H9 (cell line): ENCODE data around the gene DUSP1. TPM values are rescaled to one million over a fixed set of nuclear protein-coding genes. Genes with fewer than 3 reads are reported as not detected.
A peak's percentile ranks its signal among the peaks of the same experiment; 100 is the strongest.

ENCODE experiments used
- DNase-seq: peaks from one replicate; pipeline ENCODE4 v3.0.0-alpha.2; 2017
- H2AFZ ChIP-seq: one replicate; pipeline ENCODE4 v1.6.1; 2013; ENCODE audit warnings: mild to moderate bottlenecking, low read length, control low read depth, moderate library complexity
- H2AK5ac ChIP-seq: 2 replicates; pipeline ENCODE4 v1.6.1; 2013; ENCODE audit warnings: low read length, control low read depth, mixed read lengths; ENCODE audit not compliant: insufficient read length
- H2BK120ac ChIP-seq: one replicate; pipeline ENCODE4 v1.6.1; 2013; ENCODE audit warnings: low read depth, mild to moderate bottlenecking, low read length, control low read depth, inconsistent platforms; ENCODE audit not compliant: poor library complexity, severe bottlenecking
- H2BK12ac ChIP-seq: 2 replicates; pipeline ENCODE4 v1.6.1; 2013; ENCODE audit warnings: low read length, control low read depth, mixed read lengths, low read depth; ENCODE audit not compliant: insufficient read length
- H2BK15ac ChIP-seq: 2 replicates; pipeline ENCODE4 v1.6.1; 2013; ENCODE audit warnings: low read depth, low read length, control low read depth
- H2BK20ac ChIP-seq: one replicate; pipeline ENCODE4 v1.6.1; 2013; ENCODE audit warnings: low read depth, mild to moderate bottlenecking, low read length, control low read depth, inconsistent platforms; ENCODE audit not compliant: poor library complexity, severe bottlenecking
- H2BK5ac ChIP-seq: 2 replicates; pipeline ENCODE4 v1.6.1; 2013; ENCODE audit warnings: low read length, control low read depth, mixed read lengths; ENCODE audit not compliant: insufficient read length
- H3K14ac ChIP-seq: 2 replicates; pipeline ENCODE4 v1.6.1; 2013; ENCODE audit warnings: low read length, control low read depth; ENCODE audit not compliant: insufficient read depth
- H3K18ac ChIP-seq: 2 replicates; pipeline ENCODE4 v1.6.1; 2013; ENCODE audit warnings: low read depth, mild to moderate bottlenecking, mixed read lengths, low read length, control low read depth; ENCODE audit not compliant: insufficient read length
- H3K23ac ChIP-seq: 2 replicates; pipeline ENCODE4 v1.6.1; 2013; ENCODE audit warnings: low read length, control low read depth, mixed read lengths, low read depth; ENCODE audit not compliant: insufficient read length
- H3K23me2 ChIP-seq: 2 replicates; pipeline ENCODE4 v1.6.1; 2013; ENCODE audit warnings: low read depth, mild to moderate bottlenecking, mixed read lengths, low read length, control low read depth; ENCODE audit not compliant: insufficient read length, poor library complexity, severe bottlenecking
- H3K27ac ChIP-seq: 2 replicates; pipeline ENCODE4 v1.5.1; 2013; ENCODE audit warnings: low read length, control low read depth, mixed read lengths, low read depth; ENCODE audit not compliant: insufficient read length
- H3K27me3 ChIP-seq: 2 replicates; pipeline ENCODE4 v1.6.1; 2013; ENCODE audit warnings: low read length, control low read depth, inconsistent platforms; ENCODE audit not compliant: insufficient read depth
- H3K4ac ChIP-seq: 2 replicates; pipeline ENCODE4 v1.6.1; 2013; ENCODE audit warnings: low read depth, mild to moderate bottlenecking, control low read depth, inconsistent platforms, low read length, moderate library complexity
- H3K4me1 ChIP-seq: 2 replicates; pipeline ENCODE4 v1.6.1; 2013; ENCODE audit warnings: low read length, control low read depth, inconsistent platforms; ENCODE audit not compliant: insufficient read depth
- H3K4me2 ChIP-seq: 2 replicates; pipeline ENCODE4 v1.6.1; 2013; ENCODE audit warnings: low read length, control low read depth, mixed read lengths; ENCODE audit not compliant: insufficient read length, insufficient read depth
- H3K56ac ChIP-seq: 2 replicates; pipeline ENCODE4 v1.6.1; 2013; ENCODE audit warnings: low read depth, mild to moderate bottlenecking, mixed read lengths, low read length, control low read depth; ENCODE audit not compliant: insufficient read length
- H3K79me1 ChIP-seq: 2 replicates; pipeline ENCODE4 v1.6.1; 2013; ENCODE audit warnings: low read depth, mild to moderate bottlenecking, moderate library complexity, low read length, control low read depth, inconsistent platforms; ENCODE audit not compliant: insufficient read depth, poor library complexity, severe bottlenecking
- H3K79me2 ChIP-seq: 2 replicates; pipeline ENCODE4 v1.6.1; 2013; ENCODE audit warnings: low read length, control low read depth, inconsistent platforms; ENCODE audit not compliant: insufficient read depth
- H3K9ac ChIP-seq: 2 replicates; pipeline ENCODE4 v1.6.1; 2013; ENCODE audit warnings: low read length, control low read depth, mixed read lengths; ENCODE audit not compliant: insufficient read length; ENCODE audit errors: extremely low read depth
- H3K9me3 ChIP-seq: one replicate; pipeline ENCODE4 v1.6.1; 2013; ENCODE audit warnings: low read depth, low read length, inconsistent platforms; ENCODE audit not compliant: control insufficient read depth
- H3T11ph ChIP-seq: one replicate; pipeline ENCODE4 v1.6.1; 2013; ENCODE audit warnings: mild to moderate bottlenecking, low read length, control low read depth, inconsistent platforms
- H4K20me1 ChIP-seq: one replicate; pipeline ENCODE4 v1.6.1; 2013; ENCODE audit not compliant: control insufficient read depth, insufficient read length, insufficient read depth
- H4K5ac ChIP-seq: 2 replicates; pipeline ENCODE4 v1.6.1; 2013; ENCODE audit warnings: low read depth, mild to moderate bottlenecking, mixed read lengths, low read length, control low read depth; ENCODE audit not compliant: insufficient read length
- H4K8ac ChIP-seq: replicated peaks from 2 replicates; pipeline ENCODE4 v1.6.1; 2013; ENCODE audit warnings: low read length, control low read depth, mixed read lengths, low read depth; ENCODE audit not compliant: insufficient read length
- H4K91ac ChIP-seq: 2 replicates; pipeline ENCODE4 v1.6.1; 2013; ENCODE audit warnings: low read depth, mild to moderate bottlenecking, moderate library complexity, mixed read lengths, low read length, control low read depth; ENCODE audit not compliant: insufficient read length
- H3K27ac Mint-ChIP-seq, 3 experiments: 2 replicates in 2 of 3; 3 replicates in 1 of 3; pipeline ENCODE4 v1.8.0; 2020 to 2021; ENCODE audit warnings: mixed read lengths in 3 of 3, mild to moderate bottlenecking in 1 of 3, moderate library complexity in 1 of 3
- H3K27me3 Mint-ChIP-seq: 2 replicates; pipeline ENCODE4 v1.8.0; 2021; ENCODE audit warnings: low read depth, mild to moderate bottlenecking, moderate library complexity, mixed read lengths
- H3K36me3 Mint-ChIP-seq, 3 experiments: 2 replicates in 2 of 3; 3 replicates in 1 of 3; pipeline ENCODE4 v1.8.0; 2020 to 2021; ENCODE audit warnings: low read depth in 3 of 3, mixed read lengths in 3 of 3; ENCODE audit not compliant: insufficient read depth in 1 of 3
- H3K4me1 Mint-ChIP-seq, 2 experiments: 2 replicates each; pipeline ENCODE4 v1.8.0; 2020; ENCODE audit warnings: mixed read lengths in 2 of 2
- H3K4me3 Mint-ChIP-seq, 2 experiments: 2 replicates in 1 of 2; 3 replicates in 1 of 2; pipeline ENCODE4 v1.8.0; 2020 to 2021; ENCODE audit warnings: mild to moderate bottlenecking in 2 of 2, mixed read lengths in 2 of 2, moderate library complexity in 1 of 2
- H3K9me3 Mint-ChIP-seq, 2 experiments: 2 replicates in 1 of 2; 3 replicates in 1 of 2; pipeline ENCODE4 v1.8.0; 2020; ENCODE audit warnings: mild to moderate bottlenecking in 2 of 2, mixed read lengths in 2 of 2, moderate library complexity in 1 of 2
- WGBS: extraction: QIAGEN DNeasy Blood & Tissue Kit; methylation state at CpG from one replicate; pipeline ENCODE4 v1.1.7; 2013; ENCODE audit warnings: missing lambda C conversion rate, low lambda C conversion rate, mixed read lengths; ENCODE audit not compliant: insufficient read length; ENCODE audit errors: extremely low coverage; 5-methylcytosine and 5-hydroxymethylcytosine counted together
- total RNA-seq: library from RNA; stranded (reverse); gene quantifications from 2 replicates; pipeline ENCODE4 v1.2.1, GENCODE V29; 2021
- TF ChIP-seq, protein P1 (sequence below): fragments of 200-600 bp; sonication (generic); conservative IDR thresholded peaks from 3 replicates; pipeline ENCODE4 v1.8.0; 2021; ENCODE audit warnings: antibody characterized with exemption, mild to moderate bottlenecking

DUSP1 gene
- total RNA-seq, 1 experiment from 2014 or later = 10.9 TPM

- no peak overlapping the region for H2AK5ac ChIP-seq
- no peak overlapping the region for H4K91ac ChIP-seq
- no peaks in the 10 kb centered on the region for H3K79me2 ChIP-seq
- no peak overlapping the region for H3T11ph ChIP-seq
- peak; percentile 89 for DNase-seq
- H3K4me1 ChIP-seq = no peaks in the 10 kb centered on the region
- H3K23me2 ChIP-seq = no peaks in the 10 kb centered on the region
- no peak overlapping the region for H3K18ac ChIP-seq
- no peak overlapping the region for H4K5ac ChIP-seq
- no peak overlapping the region for H3K4me2 ChIP-seq
- no peak overlapping the region for H3K27ac ChIP-seq
- H3K56ac ChIP-seq = no peak overlapping the region
- H3K14ac ChIP-seq = no peak overlapping the region
- peaks cover 12% of the 10 kb centered on the region for H3K27me3 Mint-ChIP-seq
- WGBS = no CpG with 5 or more reads among the region's 24 CpGs
- H4K20me1 ChIP-seq = no peaks in the 10 kb centered on the region
- peak overlapping the region in 2 of 3 experiments; percentile 57 to 67; a peak in 4 of 7 replicates for H3K27ac Mint-ChIP-seq
- no peak overlapping the region for H2BK12ac ChIP-seq
- no peaks in the 10 kb centered on the region for H3K27me3 ChIP-seq
- TF ChIP-seq, protein P1, sequence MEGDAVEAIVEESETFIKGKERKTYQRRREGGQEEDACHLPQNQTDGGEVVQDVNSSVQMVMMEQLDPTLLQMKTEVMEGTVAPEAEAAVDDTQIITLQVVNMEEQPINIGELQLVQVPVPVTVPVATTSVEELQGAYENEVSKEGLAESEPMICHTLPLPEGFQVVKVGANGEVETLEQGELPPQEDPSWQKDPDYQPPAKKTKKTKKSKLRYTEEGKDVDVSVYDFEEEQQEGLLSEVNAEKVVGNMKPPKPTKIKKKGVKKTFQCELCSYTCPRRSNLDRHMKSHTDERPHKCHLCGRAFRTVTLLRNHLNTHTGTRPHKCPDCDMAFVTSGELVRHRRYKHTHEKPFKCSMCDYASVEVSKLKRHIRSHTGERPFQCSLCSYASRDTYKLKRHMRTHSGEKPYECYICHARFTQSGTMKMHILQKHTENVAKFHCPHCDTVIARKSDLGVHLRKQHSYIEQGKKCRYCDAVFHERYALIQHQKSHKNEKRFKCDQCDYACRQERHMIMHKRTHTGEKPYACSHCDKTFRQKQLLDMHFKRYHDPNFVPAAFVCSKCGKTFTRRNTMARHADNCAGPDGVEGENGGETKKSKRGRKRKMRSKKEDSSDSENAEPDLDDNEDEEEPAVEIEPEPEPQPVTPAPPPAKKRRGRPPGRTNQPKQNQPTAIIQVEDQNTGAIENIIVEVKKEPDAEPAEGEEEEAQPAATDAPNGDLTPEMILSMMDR = no peak
- H3K9me3 ChIP-seq = no peaks in the 10 kb centered on the region
- H2BK5ac ChIP-seq = no peak overlapping the region
- H3K36me3 Mint-ChIP-seq = no peaks in the 10 kb centered on the region
- H2BK15ac ChIP-seq = no peak overlapping the region
- H4K8ac ChIP-seq = no peak overlapping the region
- peaks cover 9% of the 10 kb centered on the region in 2 experiments for H3K4me1 Mint-ChIP-seq
- no peak overlapping the region for H2BK20ac ChIP-seq
- no peaks in the 10 kb centered on the region for H3K79me1 ChIP-seq
- no peak overlapping the region; a peak in 1 of 5 replicates for H3K4me3 Mint-ChIP-seq
- H3K9me3 Mint-ChIP-seq = peaks cover 2% of the 10 kb centered on the region in 2 experiments; a peak in 2 of 5 replicates
- no peak overlapping the region for H3K4ac ChIP-seq
- no peak overlapping the region for H2AFZ ChIP-seq
- no peak overlapping the region for H3K9ac ChIP-seq
- no peak overlapping the region for H3K23ac ChIP-seq
- no peak overlapping the region for H2BK120ac ChIP-seq
Measured at GRCh38 chr5:172806897-172807672, 36.1 kb upstream of the DUSP1 start.
